Endothelial cell of umbilical vein (primary cell): ENCODE measurements around the gene MTMR3. TPM values are rescaled to one million over a fixed set of nuclear protein-coding genes. Genes with fewer than 3 reads are reported as not detected.

ENCODE experiments used
- BruUV-seq: library from RNA; stranded (reverse); fragments of 400-500 nt; replicated peaks from 2 replicates; lab custom pipeline; 2021; lab: Mats Ljungman, UMichigan
- CTCF ChIA-PET: fragments of 300-600, 350-600 bp; sonication (Branson Sonifier 250); formaldehyde crosslinking; loops from one replicate; lab custom pipeline; 2021; ENCODE audit warnings: antibody characterized with exemption, inconsistent platforms; lab: Charles Lee
- POLR2A ChIA-PET: fragments of 300-600, 350-600 bp; sonication (Branson Sonifier 250); formaldehyde crosslinking; loops from one replicate; lab custom pipeline; 2021; ENCODE audit warnings: antibody characterized with exemption, inconsistent platforms; lab: Charles Lee
- DNase-seq: peaks from one replicate; pipeline ENCODE4 v3.0.0-alpha.2; 2011; ENCODE audit warnings: low read depth, low spot score
- FAIRE-seq: peaks from 2 replicates; lab custom pipeline; 2011; peaks lifted over from hg19 to GRCh38; lab: Jason Lieb, UNC
- H2AFZ ChIP-seq: 2 replicates; pipeline ENCODE4 v1.6.0; 2012; ENCODE audit warnings: low read depth, low read length, control low read depth, inconsistent platforms
- H3K27ac ChIP-seq: 2 replicates; pipeline ENCODE4 v1.5.1; 2011; ENCODE audit warnings: low read depth, mild to moderate bottlenecking, control low read depth, low read length, moderate library complexity; ENCODE audit not compliant: insufficient read depth
- H3K27me3 ChIP-seq, 2 experiments: 2 replicates each; pipeline versions ENCODE4 v1.6.0 to v1.6.1; 2011; ENCODE audit warnings: low read length in 2 of 2, mixed read lengths in 1 of 2; ENCODE audit not compliant: control insufficient read depth in 2 of 2, insufficient read depth in 2 of 2
- H3K36me3 ChIP-seq, 2 experiments: 2 replicates in 1 of 2; 3 replicates in 1 of 2; pipeline ENCODE4 v1.5.1; 2011; ENCODE audit warnings: low read length in 2 of 2, mild to moderate bottlenecking in 1 of 2, moderate library complexity in 1 of 2; ENCODE audit not compliant: control insufficient read depth in 2 of 2, insufficient read depth in 2 of 2; ENCODE audit errors: extremely low read depth in 1 of 2
- H3K4me1 ChIP-seq: 3 replicates; pipeline ENCODE4 v1.5.1; 2011; ENCODE audit warnings: mild to moderate bottlenecking, low read length; ENCODE audit not compliant: control insufficient read depth, insufficient read depth; ENCODE audit errors: extremely low read depth
- H3K4me2 ChIP-seq: 2 replicates; pipeline ENCODE4 v1.6.1; 2011; ENCODE audit warnings: low read length, control low read depth, mixed read lengths; ENCODE audit not compliant: insufficient read depth
- H3K4me3 ChIP-seq, 3 experiments: fragments of 200-600 bp in 1 of 3; sonication (generic), shearing (Covaris generic) in 1 of 3; replicated peaks in 1 of 3; 2 replicates each; pipeline ENCODE4 v1.5.1; 2011 to 2016; ENCODE audit warnings: control low read depth in 3 of 3, low read length in 3 of 3, mild to moderate bottlenecking in 2 of 3, inconsistent platforms in 1 of 3, low read depth in 1 of 3, moderate library complexity in 1 of 3; ENCODE audit not compliant: insufficient read depth in 1 of 3
- H3K79me2 ChIP-seq: 2 replicates; pipeline ENCODE4 v1.6.0; 2012; ENCODE audit warnings: low read length, inconsistent platforms; ENCODE audit not compliant: control insufficient read depth, insufficient read depth
- H3K9ac ChIP-seq: replicated peaks from 2 replicates; pipeline ENCODE3; 2011; ENCODE audit warnings: low read length, control low read depth; ENCODE audit not compliant: insufficient read depth; ENCODE audit errors: extremely low read depth
- H3K9me1 ChIP-seq: replicated peaks from 3 replicates; pipeline ENCODE4 v1.6.0; 2011; ENCODE audit warnings: mild to moderate bottlenecking, low read length; ENCODE audit not compliant: control insufficient read depth, insufficient read depth; ENCODE audit errors: extremely low read depth
- H3K9me3 ChIP-seq: replicated peaks from 2 replicates; pipeline ENCODE4 v1.5.1; 2012; ENCODE audit warnings: low read length, inconsistent platforms; ENCODE audit not compliant: control insufficient read depth, insufficient read depth
- H4K20me1 ChIP-seq: replicated peaks from 2 replicates; pipeline ENCODE3; 2011; ENCODE audit warnings: mild to moderate bottlenecking, low read length; ENCODE audit not compliant: control insufficient read depth, insufficient read depth; ENCODE audit errors: extremely low read depth
- EZH2 ChIP-seq: IDR thresholded peaks from 2 replicates; pipeline ENCODE4 v1.6.1; 2012; ENCODE audit warnings: borderline replicate concordance, low read depth, mild to moderate bottlenecking, moderate library complexity, low read length, inconsistent platforms; ENCODE audit not compliant: severe bottlenecking
- FOS ChIP-seq: IDR thresholded peaks from 2 replicates; pipeline ENCODE4 v1.6.1; 2011; ENCODE audit warnings: mild to moderate bottlenecking, low read length, moderate library complexity, borderline replicate concordance; ENCODE audit not compliant: insufficient read depth
- GATA2 ChIP-seq: IDR thresholded peaks from 2 replicates; pipeline ENCODE4 v1.7.0; 2011; ENCODE audit warnings: low read depth, mild to moderate bottlenecking, moderate library complexity, mixed read lengths, low read length; ENCODE audit not compliant: insufficient read length, insufficient read depth
- JUN ChIP-seq: IDR thresholded peaks from 2 replicates; pipeline ENCODE4 v1.6.1; 2011; ENCODE audit warnings: borderline replicate concordance, low read depth; ENCODE audit not compliant: insufficient read length, insufficient read depth
- MYC ChIP-seq: IDR thresholded peaks from one replicate; pipeline ENCODE4 v1.6.1; 2011; ENCODE audit warnings: mild to moderate bottlenecking, low read depth, low read length
- POLR2A ChIP-seq: IDR thresholded peaks from 2 replicates; pipeline ENCODE4 v1.6.1; 2012; ENCODE audit warnings: low read depth, mild to moderate bottlenecking, control low read depth, low read length
- POLR2AphosphoS5 ChIP-seq: IDR thresholded peaks from 2 replicates; pipeline ENCODE4 v1.6.1; 2012; ENCODE audit warnings: low read depth, mild to moderate bottlenecking, control low read depth, low read length, moderate library complexity; ENCODE audit not compliant: insufficient read depth
- dilution Hi-C: fragments of 300-500 bp; cut with MboI; formaldehyde crosslinking; loops from one replicate; pipeline ENCODE4 v1.15.0; 2019; ENCODE audit warnings: low sequenced_read_pairs; ENCODE audit not compliant: extremely low pct_ligation_motif_present
- intact Hi-C: fragments of 100-400 bp; cut with micrococcal nuclease; formaldehyde crosslinking; loops from one replicate; pipeline ENCODE4 v1.10.0; 2022
- polyA plus RNA-seq, 4 experiments: library from polyadenylated mRNA; depleted of rRNA in 3 of 4; stranded (reverse) in 3 of 4; unstranded in 1 of 4; fragments of >200 nt; gene quantifications; 2 replicates each; pipeline versions ENCODE4 v1.2.1 to v1.2.3, GENCODE V29; 2011 to 2012; ENCODE audit warnings: missing spikeins in 1 of 4
- total RNA-seq: library from RNA; stranded (reverse); gene quantifications from 2 replicates; pipeline ENCODE4 v1.2.3, GENCODE V29; 2021
- TF ChIP-seq, protein P1 (sequence below), 2 donors: IDR thresholded peaks; 1 replicate in 1 of 2; 2 replicates in 1 of 2; pipeline ENCODE4 v1.5.1; 2011; ENCODE audit warnings: low read length in 2 of 2, mild to moderate bottlenecking in 2 of 2, moderate library complexity in 2 of 2, control low read depth in 1 of 2, inconsistent platforms in 1 of 2, low read depth in 1 of 2; ENCODE audit not compliant: insufficient read depth in 1 of 2; ENCODE audit errors: extremely low read depth in 1 of 2
- TF ChIP-seq, protein P2 (sequence below): IDR thresholded peaks from 2 replicates; pipeline ENCODE4 v1.6.1; 2011; ENCODE audit not compliant: insufficient read depth, insufficient read length

Gene MTMR3
- total and polyA plus RNA-seq, 2 donors (not counting 3 experiments of a cell fraction or from before 2014, with no cell fraction given): 30.1 to 36.5 TPM

GRCh38 chr22:30021881-30022619 lies 139.1 kb downstream of the MTMR3 start:
- no TSS peak for BruUV-seq

DNA sequence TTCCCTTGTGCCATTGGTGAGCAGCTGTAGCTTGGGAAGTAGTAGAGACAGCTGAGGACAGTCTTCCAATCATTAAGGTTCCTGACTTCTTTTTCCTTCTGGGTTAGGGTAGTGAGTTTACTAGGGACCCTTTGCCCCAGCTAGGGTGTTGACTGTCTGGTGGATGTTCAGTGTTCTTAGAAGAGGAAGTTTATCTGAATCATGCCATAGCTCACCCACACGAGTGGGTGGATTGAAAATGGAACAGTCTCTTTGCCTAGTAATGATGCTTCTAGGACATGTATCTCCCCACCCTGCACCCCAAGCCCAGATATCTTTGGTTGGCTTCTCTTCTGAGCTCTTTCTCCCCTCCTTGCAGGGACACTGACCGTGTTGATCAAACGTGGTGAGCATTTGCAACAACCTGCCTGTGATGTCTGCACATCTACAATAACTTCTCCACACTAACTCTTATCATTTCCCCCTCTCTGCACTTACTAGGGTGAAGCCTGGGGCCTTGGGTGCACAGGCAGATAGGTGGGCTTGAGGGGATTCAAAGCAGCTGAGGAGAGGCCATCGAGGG lies 140.2 kb downstream of the MTMR3 start:
- dilution Hi-C loops: no loop called here
- intact Hi-C loops: no loop called here
- POLR2A ChIA-PET: no interaction called here
- no peaks in the 10 kb centered on the region for H3K4me1 ChIP-seq
- no peaks in the 10 kb centered on the region for H3K9me3 ChIP-seq
- CTCF ChIA-PET: interaction anchor here (1.0 to 2.3 kb wide), 3 partner anchors 15 to 333 kb away, joined by 3 to 12 read pairs (median 4); no protein-coding TSS in a partner anchor
- no peak overlapping the region for H3K4me3 ChIP-seq
- BruUV-seq: no TSS peak
- H3K36me3 ChIP-seq: peaks cover 10 to 57% of the 10 kb centered on the region in 2 experiments
- TF ChIP-seq POLR2AphosphoS5 (no peak), MYC (no peak), GATA2 (no peak), EZH2 (no peak), JUN (no peak), POLR2A (no peak), FOS (no peak)
- TF ChIP-seq, protein P1, sequence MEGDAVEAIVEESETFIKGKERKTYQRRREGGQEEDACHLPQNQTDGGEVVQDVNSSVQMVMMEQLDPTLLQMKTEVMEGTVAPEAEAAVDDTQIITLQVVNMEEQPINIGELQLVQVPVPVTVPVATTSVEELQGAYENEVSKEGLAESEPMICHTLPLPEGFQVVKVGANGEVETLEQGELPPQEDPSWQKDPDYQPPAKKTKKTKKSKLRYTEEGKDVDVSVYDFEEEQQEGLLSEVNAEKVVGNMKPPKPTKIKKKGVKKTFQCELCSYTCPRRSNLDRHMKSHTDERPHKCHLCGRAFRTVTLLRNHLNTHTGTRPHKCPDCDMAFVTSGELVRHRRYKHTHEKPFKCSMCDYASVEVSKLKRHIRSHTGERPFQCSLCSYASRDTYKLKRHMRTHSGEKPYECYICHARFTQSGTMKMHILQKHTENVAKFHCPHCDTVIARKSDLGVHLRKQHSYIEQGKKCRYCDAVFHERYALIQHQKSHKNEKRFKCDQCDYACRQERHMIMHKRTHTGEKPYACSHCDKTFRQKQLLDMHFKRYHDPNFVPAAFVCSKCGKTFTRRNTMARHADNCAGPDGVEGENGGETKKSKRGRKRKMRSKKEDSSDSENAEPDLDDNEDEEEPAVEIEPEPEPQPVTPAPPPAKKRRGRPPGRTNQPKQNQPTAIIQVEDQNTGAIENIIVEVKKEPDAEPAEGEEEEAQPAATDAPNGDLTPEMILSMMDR (IDR thresholded peaks at IDR 0.05; ENCODE audit: extremely low read depth in 1 of 2, insufficient read depth in 1 of 2, low read depth in 1 of 2, low read length in 2 of 2): no peak
- TF ChIP-seq, protein P2, sequence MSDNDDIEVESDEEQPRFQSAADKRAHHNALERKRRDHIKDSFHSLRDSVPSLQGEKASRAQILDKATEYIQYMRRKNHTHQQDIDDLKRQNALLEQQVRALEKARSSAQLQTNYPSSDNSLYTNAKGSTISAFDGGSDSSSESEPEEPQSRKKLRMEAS: no peak
- no peak overlapping the region for H3K27ac ChIP-seq
- H4K20me1 ChIP-seq: no peaks in the 10 kb centered on the region
- H3K9me1 ChIP-seq: no peaks in the 10 kb centered on the region
- no peaks in the 10 kb centered on the region for H3K27me3 ChIP-seq
- no peak overlapping the region for H3K9ac ChIP-seq
- no peaks in the 10 kb centered on the region for H3K79me2 ChIP-seq
- H3K4me2 ChIP-seq: no peak overlapping the region
- FAIRE-seq (no peak), DNase-seq (no peak)
- H2AFZ ChIP-seq: no peak overlapping the region

More at GRCh38 chr22:30021881-30022619, 139.1 kb downstream of the MTMR3 start:
- H3K27me3 ChIP-seq: no peaks in the 10 kb centered on the region
- no peaks in the 10 kb centered on the region for H4K20me1 ChIP-seq
- H3K9ac ChIP-seq: no peak overlapping the region
- H3K4me1 ChIP-seq: peaks cover 2% of the 10 kb centered on the region
- no peaks in the 10 kb centered on the region for H3K9me1 ChIP-seq
- H3K4me2 ChIP-seq: no peak overlapping the region
- H3K4me3 ChIP-seq: no peak overlapping the region
- intact Hi-C loops (no loop called here), dilution Hi-C loops (no loop called here)
- ChIA-PET POLR2A (no interaction called here), CTCF (interaction anchor here (0.8 to 2.3 kb wide), 3 partner anchors 17 to 320 kb away, joined by 3 to 12 read pairs (median 3); no protein-coding TSS in a partner anchor)
- no peak for FAIRE-seq
- no peak overlapping the region for H2AFZ ChIP-seq
- TF ChIP-seq FOS: no peak
- TF ChIP-seq POLR2A: no peak
- TF ChIP-seq POLR2AphosphoS5: no peak
- no peaks in the 10 kb centered on the region for H3K79me2 ChIP-seq
- peaks cover 10 to 59% of the 10 kb centered on the region in 2 experiments for H3K36me3 ChIP-seq
- H3K27ac ChIP-seq: no peak overlapping the region
- H3K9me3 ChIP-seq: no peaks in the 10 kb centered on the region
- DNase-seq: no peak
